Heart right ventricle (tissue), 16 donors: Measurements from ENCODE around the gene UBE2I. TPM values are rescaled to one million over a fixed set of nuclear protein-coding genes. Genes with fewer than 3 reads are reported as not detected.

Source experiments
- ATAC-seq, 8 donors: fragments of 200-7000 bp; cut with Tn5 transposase; one replicate each; pipeline ENCODE4 v1.9.1; 2020; ENCODE audit warnings: mild to moderate bottlenecking in 8 of 8, moderate library complexity in 8 of 8, moderate number of reproducible peaks in 1 of 8
- DNase-seq, 2 donors: peaks; one replicate each; pipeline ENCODE4 v3.0.0-alpha.2; 2020
- H3K27ac ChIP-seq, 10 donors: fragments of 200-600 bp; sonication (generic) in 2 of 10; one replicate each; pipeline versions ENCODE4 v1.5.0 to v1.8.0; 2020 to 2022; ENCODE audit warnings: mild to moderate bottlenecking in 3 of 10
- H3K27me3 ChIP-seq, 7 donors: fragments of 200-600 bp; one replicate each; pipeline ENCODE4 v1.8.0; 2021 to 2022; ENCODE audit warnings: mild to moderate bottlenecking in 2 of 7
- H3K36me3 ChIP-seq, 9 donors: fragments of 200-600 bp; sonication (generic) in 1 of 9; one replicate each; pipeline versions ENCODE4 v1.5.0 to v1.8.0; 2020 to 2022; ENCODE audit warnings: mild to moderate bottlenecking in 2 of 9
- H3K4me1 ChIP-seq, 9 donors: fragments of 200-600 bp; sonication (generic) in 1 of 9; one replicate each; pipeline versions ENCODE4 v1.5.0 to v1.8.0; 2020 to 2022; ENCODE audit warnings: mild to moderate bottlenecking in 4 of 9
- H3K4me3 ChIP-seq, 10 donors: fragments of 200-600 bp; sonication (generic) in 2 of 10; one replicate each; pipeline versions ENCODE4 v1.5.0 to v1.8.0; 2020 to 2022; ENCODE audit warnings: mild to moderate bottlenecking in 7 of 10, moderate library complexity in 2 of 10
- H3K9me3 ChIP-seq, 11 donors: fragments of 200-600 bp in 10 of 11; sonication (generic) in 2 of 11; one replicate each; pipeline versions ENCODE4 v1.5.0 to v1.8.0; 2013 to 2022; ENCODE audit warnings: mild to moderate bottlenecking in 2 of 11, control low read depth in 1 of 11, moderate library complexity in 1 of 11
- whole genome bisulfite sequencing, 2 donors: extraction: QIAGEN DNeasy Blood & Tissue Kit; methylation state at CpG; one replicate each; pipeline ENCODE4 v1.1.7; 2013; ENCODE audit warnings: inconsistent platforms in 1 of 2; 5-methylcytosine and 5-hydroxymethylcytosine counted together
- intact Hi-C, 10 donors: fragments of 100-400 bp; cut with DNase I; formaldehyde crosslinking; loops; one replicate each; pipeline versions ENCODE4 v1.11.1 to v1.14.2; 2022
- polyA plus RNA-seq, 2 donors: library from polyadenylated mRNA; stranded (reverse); fragments of 200-250 nt; gene quantifications; one replicate each; pipeline ENCODE4 v1.2.3, GENCODE V29; 2013
- total RNA-seq, 10 donors: library from RNA; stranded (reverse); fragmentation: NEBNext Ultra II Directional in 3 of 10; extraction: Animal tissue kit (Norgen Biotek cat#: 25700) in 3 of 10; gene quantifications; one replicate each; pipeline versions ENCODE4 v1.2.1 to v1.2.4, GENCODE V29; 2021 to 2023
- TF ChIP-seq, protein P1 (sequence below), 9 donors: fragments of 200-600 bp; sonication (generic) in 2 of 9; IDR thresholded peaks; one replicate each; pipeline versions ENCODE4 v1.5.0 to v1.8.0; 2021 to 2022; ENCODE audit warnings: antibody characterized with exemption in 9 of 9, mild to moderate bottlenecking in 5 of 9, moderate library complexity in 1 of 9
- donor health status: Arrhythmogenic right ventricular cardiomyopathy.
- donor health status: ischemic (EF 13 %, LVEDD 7.1; RV severe dilation, severe dysfunction).
- donor health status: healthy with polysubstance abuse.
- donor health status: DM: no; HTN: yes; CAD: no.
- donor health status: DM: no; HTN: no; CAD: no.
- donor health status: ischemic (EF 25% LVEDD 6.9; RV normal size, moderate dysfunction).
- donor health status: ischemic (EF 25% LVEDD 5.7; RV mildly dilated, moderate dysfunction).
- donor health status: healthy.
- donor health status: DM: yes; HTN: yes; CAD: no.
- donor health status: Ischemic cardiomyopathy.
- donor health status: ischemic (EF 35%, LVEDD 5.7; RV mildly dilated, moderate dysfunction).
- donor health status: nonischemic (EF 11% LVEDD 7.7; RV severe dilation, severe dysfunction).
- donor health status: DM: yes; HTN: yes; CAD: no.
- donor health status: PGD.
- donor health status: ischemic (EF 29% LVEDD 5.4; RV normal size, mild dysfunction).
- donor health status: nonischemic (EF 23%, LVEDD 6.1; RV moderate dilation, normal function).

UBE2I gene
- total and polyA plus RNA-seq, 12 donors = 63.1 to 99.8 (median 83.6) TPM

DNA sequence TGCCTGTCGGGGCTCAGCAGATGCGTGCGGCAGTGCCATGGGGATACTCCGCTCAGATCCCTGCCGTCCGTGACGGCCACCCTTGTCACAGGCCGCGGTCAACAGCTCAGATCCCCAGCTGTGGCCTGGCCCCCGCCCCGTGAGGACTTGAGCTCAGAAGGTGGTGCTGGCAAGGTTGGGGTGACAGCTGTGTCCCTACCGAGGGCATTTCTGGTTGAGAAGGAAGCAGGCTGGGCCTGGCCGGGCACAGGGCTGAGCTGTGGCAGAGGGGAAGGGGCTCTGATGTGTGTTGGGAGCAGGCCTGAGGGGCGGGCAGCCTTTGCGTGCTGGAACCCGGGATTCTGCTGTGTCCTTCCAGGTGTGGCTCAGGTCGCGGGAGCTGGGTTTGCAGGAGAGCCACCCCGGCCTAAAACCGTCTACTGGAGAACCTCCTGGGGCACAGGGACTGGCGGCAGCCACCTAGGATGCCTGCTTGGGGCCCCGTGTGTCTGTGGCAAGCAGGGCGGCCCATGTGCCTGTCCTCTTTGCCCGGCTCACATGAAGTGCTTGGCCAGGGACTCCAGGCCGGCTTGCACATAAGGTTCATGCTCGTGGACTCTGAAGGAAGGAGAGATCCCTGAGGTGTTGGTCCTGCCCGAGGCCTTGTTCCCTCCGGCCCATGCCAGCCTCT, 5.1 kb downstream of the UBE2I start:
- TF ChIP-seq, protein P1, sequence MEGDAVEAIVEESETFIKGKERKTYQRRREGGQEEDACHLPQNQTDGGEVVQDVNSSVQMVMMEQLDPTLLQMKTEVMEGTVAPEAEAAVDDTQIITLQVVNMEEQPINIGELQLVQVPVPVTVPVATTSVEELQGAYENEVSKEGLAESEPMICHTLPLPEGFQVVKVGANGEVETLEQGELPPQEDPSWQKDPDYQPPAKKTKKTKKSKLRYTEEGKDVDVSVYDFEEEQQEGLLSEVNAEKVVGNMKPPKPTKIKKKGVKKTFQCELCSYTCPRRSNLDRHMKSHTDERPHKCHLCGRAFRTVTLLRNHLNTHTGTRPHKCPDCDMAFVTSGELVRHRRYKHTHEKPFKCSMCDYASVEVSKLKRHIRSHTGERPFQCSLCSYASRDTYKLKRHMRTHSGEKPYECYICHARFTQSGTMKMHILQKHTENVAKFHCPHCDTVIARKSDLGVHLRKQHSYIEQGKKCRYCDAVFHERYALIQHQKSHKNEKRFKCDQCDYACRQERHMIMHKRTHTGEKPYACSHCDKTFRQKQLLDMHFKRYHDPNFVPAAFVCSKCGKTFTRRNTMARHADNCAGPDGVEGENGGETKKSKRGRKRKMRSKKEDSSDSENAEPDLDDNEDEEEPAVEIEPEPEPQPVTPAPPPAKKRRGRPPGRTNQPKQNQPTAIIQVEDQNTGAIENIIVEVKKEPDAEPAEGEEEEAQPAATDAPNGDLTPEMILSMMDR (IDR thresholded peaks at IDR 0.05) = no peak
- ATAC-seq = no peak
- Histone ChIP-seq H3K27me3 (no peaks in the 10 kb centered on the region), H3K27ac (no peak overlapping the region), H3K36me3 (peaks cover 0 to 77% (median 54%) of the 10 kb centered on the region in 9 donors), H3K4me1 (peaks cover 21 to 45% (median 35%) of the 10 kb centered on the region in 9 donors), H3K4me3 (no peak overlapping the region), H3K9me3 (no peaks in the 10 kb centered on the region)
- intact Hi-C loops = loop anchor here in 2 of 10 donors (5.0 to 10.0 kb wide), 3 partner anchors 38 to 98 kb away; partner anchors contain the start of genes GNPTG (in 1 of the 2), TSR3 (in 1 of the 2) and UNKL (in 1 of the 2)
- WGBS, 2 donors = 86 to 88% methylated on average over 28 of the region's 28 CpGs
- DNase-seq = no peak

DNA sequence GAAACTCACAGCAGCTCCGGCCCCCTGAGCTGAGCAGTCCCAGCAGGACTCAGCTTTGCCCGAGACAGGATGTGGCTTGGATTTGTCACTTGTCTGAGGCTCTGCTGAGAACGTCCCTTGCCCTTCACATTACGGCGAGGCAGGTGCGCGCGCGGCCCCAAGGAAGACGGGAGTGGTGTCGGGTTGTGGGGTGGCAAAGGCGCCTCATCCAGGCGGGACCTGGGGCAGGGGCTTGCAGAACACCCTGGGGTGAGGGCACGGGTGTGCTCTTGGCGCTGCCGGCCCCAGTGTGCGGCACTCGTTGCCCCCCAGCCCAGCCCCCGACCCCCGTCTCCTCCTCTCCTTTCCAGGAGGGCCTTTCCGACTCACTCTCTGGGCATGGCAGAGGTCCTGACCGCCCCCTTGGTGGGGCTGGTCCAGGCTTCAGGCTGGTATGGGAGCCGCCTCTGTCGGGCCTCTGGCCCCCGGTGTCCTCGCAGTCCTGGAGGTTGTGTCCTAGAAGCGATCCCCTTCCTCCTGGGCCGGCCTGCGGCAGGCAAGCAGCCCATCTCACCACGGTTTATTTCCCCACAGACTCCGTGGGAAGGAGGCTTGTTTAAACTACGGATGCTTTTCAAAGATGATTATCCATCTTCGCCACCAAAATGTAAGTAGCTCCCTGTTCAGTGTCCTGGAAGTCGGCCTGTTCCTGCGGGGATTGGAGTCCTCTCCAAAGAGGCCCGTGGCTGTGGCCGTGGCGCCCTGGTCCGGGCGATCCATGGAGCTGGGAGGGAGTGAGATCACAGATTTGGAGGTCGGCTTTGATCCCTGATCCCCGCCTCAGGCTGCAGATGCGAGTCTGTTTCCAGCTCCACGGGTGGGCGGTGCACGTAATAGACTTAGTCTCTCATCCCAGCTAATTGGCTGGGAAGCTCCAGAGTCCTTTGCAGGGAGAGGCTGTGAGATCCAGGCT, 5.9 kb downstream of the UBE2I start:
- H3K27ac ChIP-seq = no peak overlapping the region
- intact Hi-C loops = loop anchor here in 1 of 10 donors (10.0 kb wide), 1 partner anchor 89 kb away; no protein-coding TSS in a partner anchor
- peaks cover 0 to 85% (median 62%) of the 10 kb centered on the region in 9 donors for H3K36me3 ChIP-seq
- peaks cover 21 to 42% (median 33%) of the 10 kb centered on the region in 9 donors for H3K4me1 ChIP-seq
- TF ChIP-seq, protein P1 (IDR thresholded peaks at IDR 0.05) = no peak
- no peaks in the 10 kb centered on the region for H3K9me3 ChIP-seq
- no peaks in the 10 kb centered on the region for H3K27me3 ChIP-seq
- 84% methylated on average over 44 to 46 of the region's 46 CpGs for WGBS, 2 donors
- DNase-seq (no peak), ATAC-seq (no peak)
- H3K4me3 ChIP-seq = no peak overlapping the region

DNA sequence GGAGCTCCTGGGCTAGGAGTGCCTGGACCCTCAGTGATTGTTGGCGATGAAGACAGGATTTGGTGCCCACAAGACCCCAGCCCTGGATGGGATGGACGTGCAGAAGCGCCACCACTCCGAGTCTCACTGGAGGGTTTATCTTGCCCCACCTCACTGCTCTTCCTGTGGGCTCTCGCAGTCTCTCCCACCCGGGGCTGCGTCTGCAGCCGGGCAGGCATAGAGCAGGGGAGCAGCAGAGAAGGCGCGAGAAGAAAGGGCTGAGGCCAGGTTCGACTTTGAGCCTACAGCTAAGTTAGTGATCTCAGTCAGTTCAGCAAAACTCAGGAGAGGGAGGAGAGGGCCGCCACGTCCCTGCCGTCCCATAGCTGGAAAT, 6.6 kb downstream of the UBE2I start:
- 88 to 89% methylated on average over 14 of the region's 14 CpGs for WGBS, 2 donors

More for the DNA sequence above, 6.6 kb downstream of the UBE2I start:
- DNase-seq (no peak), ATAC-seq (no peak)
- intact Hi-C loops = loop anchor here in 1 of 10 donors (10.0 kb wide), 1 partner anchor 89 kb away; no protein-coding TSS in a partner anchor
- Histone ChIP-seq H3K4me1 (peaks cover 19 to 36% (median 26%) of the 10 kb centered on the region in 9 donors), H3K27ac (no peak overlapping the region), H3K27me3 (no peaks in the 10 kb centered on the region), H3K36me3 (peaks cover 5 to 92% (median 69%) of the 10 kb centered on the region in 9 donors), H3K4me3 (no peak overlapping the region), H3K9me3 (no peaks in the 10 kb centered on the region)
- TF ChIP-seq, protein P1 (IDR thresholded peaks at IDR 0.05) = no peak
